Measurements from ENCODE around the gene GABRB1. TPM values are rescaled to one million over a fixed set of nuclear protein-coding genes. Genes with fewer than 3 reads are reported as not detected.

The GABRB1 gene
- polyA plus RNA-seq, 3 donors = not detected

- Mint-ChIP-seq H3K4me1 (no peaks in the 10 kb centered on the region), H3K27me3 (ENCODE audit: low read depth in 3 of 3) (peaks cover 0 to 4% (median 2%) of the 10 kb centered on the region in 3 donors), H3K36me3 (no peaks in the 10 kb centered on the region), H3K27ac (no peak overlapping the region), H3K4me3 (no peak overlapping the region), H3K9me3 (no peaks in the 10 kb centered on the region)
- no peaks in the 10 kb centered on the region for H3K36me3 ChIP-seq (replicated peaks in 1 of 2; ENCODE audit: control insufficient read depth in 1 of 2, insufficient read depth in 2 of 2, low read length in 2 of 2)
- no peak overlapping the region for H3K27ac ChIP-seq (ENCODE audit: low read depth in 1 of 2, low read length in 2 of 2)
- H4K20me1 ChIP-seq (ENCODE audit: insufficient read depth, low read length) = no peaks in the 10 kb centered on the region
- H3K4me1 ChIP-seq (ENCODE audit: control insufficient read depth in 1 of 2, insufficient read depth in 2 of 2, low read length in 2 of 2) = no peaks in the 10 kb centered on the region
- no peak overlapping the region for H2AFZ ChIP-seq (ENCODE audit: insufficient read depth, low read depth, low read length, poor library complexity, severe bottlenecking)
- no peak overlapping the region for H3K4me2 ChIP-seq (replicated peaks; ENCODE audit: extremely low read depth, low read length, poor library complexity, severe bottlenecking)
- intact Hi-C loops (cut with micrococcal nuclease) = no loop called here
- TF ChIP-seq CTCF (IDR thresholded peaks at IDR 0.05) = no peak
- no peak for DNase-seq
- no peaks in the 10 kb centered on the region for H3K27me3 ChIP-seq (ENCODE audit: control insufficient read depth in 2 of 2, insufficient read depth in 2 of 2, low read length in 2 of 2)
- no peaks in the 10 kb centered on the region for H3K79me2 ChIP-seq (ENCODE audit: insufficient read depth, low read length)
- no peak overlapping the region for H3K9ac ChIP-seq (ENCODE audit: insufficient read depth, low read length, poor library complexity, severe bottlenecking)
- no peak overlapping the region for H3K4me3 ChIP-seq (replicated peaks in 1 of 3; ENCODE audit: low read depth in 2 of 3, low read length in 3 of 3)
- no peaks in the 10 kb centered on the region for H3K9me3 ChIP-seq (replicated peaks in 1 of 2; ENCODE audit: control insufficient read depth in 1 of 2, insufficient read depth in 1 of 2, low read length in 2 of 2)
Observed at GRCh38 chr4:47084795-47085194, 53.4 kb downstream of the GABRB1 start.

- Histone ChIP-seq H3K9me3 (replicated peaks in 1 of 2; ENCODE audit: control insufficient read depth in 1 of 2, insufficient read depth in 1 of 2, low read length in 2 of 2) (no peaks in the 10 kb centered on the region), H3K27me3 (ENCODE audit: control insufficient read depth in 2 of 2, insufficient read depth in 2 of 2, low read length in 2 of 2) (no peaks in the 10 kb centered on the region), H3K79me2 (ENCODE audit: insufficient read depth, low read length) (no peaks in the 10 kb centered on the region), H3K36me3 (replicated peaks in 1 of 2; ENCODE audit: control insufficient read depth in 1 of 2, insufficient read depth in 2 of 2, low read length in 2 of 2) (no peaks in the 10 kb centered on the region), H3K4me2 (replicated peaks; ENCODE audit: extremely low read depth, low read length, poor library complexity, severe bottlenecking) (no peak overlapping the region), H3K27ac (ENCODE audit: low read depth in 1 of 2, low read length in 2 of 2) (no peak overlapping the region), H2AFZ (ENCODE audit: insufficient read depth, low read depth, low read length, poor library complexity, severe bottlenecking) (no peak overlapping the region), H3K4me3 (replicated peaks in 1 of 3; ENCODE audit: low read depth in 2 of 3, low read length in 3 of 3) (no peak overlapping the region), H3K4me1 (ENCODE audit: control insufficient read depth in 1 of 2, insufficient read depth in 2 of 2, low read length in 2 of 2) (no peaks in the 10 kb centered on the region), H3K9ac (ENCODE audit: insufficient read depth, low read length, poor library complexity, severe bottlenecking) (no peak overlapping the region), H4K20me1 (ENCODE audit: insufficient read depth, low read length) (no peaks in the 10 kb centered on the region)
- no peaks in the 10 kb centered on the region for H3K36me3 Mint-ChIP-seq
- 89% methylated on average over 2 of the region's 2 CpGs for WGBS (ENCODE audit: insufficient coverage)
- no peaks in the 10 kb centered on the region for H3K4me1 Mint-ChIP-seq
- H3K9me3 Mint-ChIP-seq = peaks cover 0 to 2% (median 0%) of the 10 kb centered on the region in 7 donors
- H3K4me3 Mint-ChIP-seq = no peak overlapping the region
- intact Hi-C loops (cut with micrococcal nuclease) = no loop called here
- H3K27ac Mint-ChIP-seq = no peak overlapping the region
- H3K27me3 Mint-ChIP-seq (ENCODE audit: low read depth in 3 of 3) = peaks cover 0 to 6% (median 3%) of the 10 kb centered on the region in 3 donors
- DNase-seq = no peak
- TF ChIP-seq CTCF (IDR thresholded peaks at IDR 0.05) = no peak
Observed at GRCh38 chr4:47088298-47088697, 56.9 kb downstream of the GABRB1 start.
